Measurements from ENCODE around the gene ANKRD29.
"Not testable (repeated sequence)": the region's sequence is repeated elsewhere in the genome, so short reads cannot be mapped to it uniquely, and the experiment has no call there.

ANKRD29 gene

GRCh38 chr18:23641937-23642666 lies 20.6 kb downstream of the ANKRD29 start:
- no peak for DNase-seq

GRCh38 chr18:23641143-23641720 lies 21.5 kb downstream of the ANKRD29 start:
- no peak for DNase-seq

- DNase-seq: no peak
Observed at GRCh38 chr18:23640052-23640451, 22.7 kb downstream of the ANKRD29 start.

- DNase-seq: not testable (repeated sequence)
Observed at GRCh38 chr18:23636433-23636832, 26.3 kb downstream of the ANKRD29 start.

- no peak for DNase-seq
Observed at GRCh38 chr18:23636071-23636399, 26.7 kb downstream of the ANKRD29 start.

GRCh38 chr18:23635283-23636070 lies 27.2 kb downstream of the ANKRD29 start:
- no peak for DNase-seq

- DNase-seq: no peak
Observed at GRCh38 chr18:23634692-23635091, 28.0 kb downstream of the ANKRD29 start.

GRCh38 chr18:23632615-23633014 lies 30.1 kb downstream of the ANKRD29 start:
- no peak for DNase-seq

GRCh38 chr18:23631746-23632145 lies 31.0 kb downstream of the ANKRD29 start:
- DNase-seq: no peak

- DNase-seq: no peak
Observed at GRCh38 chr18:23631312-23631711, 31.4 kb downstream of the ANKRD29 start.

GRCh38 chr18:23629444-23629946 lies 33.2 kb downstream of the ANKRD29 start:
- DNase-seq: no peak

- no peak for DNase-seq
Observed at GRCh38 chr18:23627970-23628369, 34.7 kb downstream of the ANKRD29 start.

GRCh38 chr18:23627321-23627720 lies 35.4 kb downstream of the ANKRD29 start:
- DNase-seq: no peak

- no peak for DNase-seq
Observed at GRCh38 chr18:23626451-23627279, 36.0 kb downstream of the ANKRD29 start.

GRCh38 chr18:23623040-23623439 lies 39.7 kb downstream of the ANKRD29 start:
- no peak for DNase-seq

GRCh38 chr18:23619388-23619881 lies 43.3 kb downstream of the ANKRD29 start:
- DNase-seq: no peak

GRCh38 chr18:23618862-23619387 lies 43.8 kb downstream of the ANKRD29 start:
- no peak for DNase-seq

GRCh38 chr18:23617412-23618014 lies 45.2 kb downstream of the ANKRD29 start:
- no peak for DNase-seq

- no peak for DNase-seq
Observed at GRCh38 chr18:23616258-23616657, 46.5 kb downstream of the ANKRD29 start.

- DNase-seq: no peak
Observed at GRCh38 chr18:23614891-23615290, 47.8 kb downstream of the ANKRD29 start.

GRCh38 chr18:23614413-23614812 lies 48.3 kb downstream of the ANKRD29 start:
- DNase-seq: no peak

GRCh38 chr18:23613091-23613475 lies 49.6 kb downstream of the ANKRD29 start:
- not testable (repeated sequence) for DNase-seq
